ENCODE measurements around the gene ALOX5.
"Not testable (repeated sequence)": the region's sequence is repeated elsewhere in the genome, so short reads cannot be mapped to it uniquely, and the experiment has no call there.

- TF ChIP-seq TAF1, POLR2A (IDR thresholded peaks at IDR 0.05; ENCODE audit: low read depth, low read length): not testable (repeated sequence)
Observed at GRCh38 chr10:45415062-45415461, 41.0 kb downstream of the ALOX5 start.
